H9 (cell line): ENCODE results near the gene UBA1. TPM values are rescaled to one million over a fixed set of nuclear protein-coding genes. Genes with fewer than 3 reads are reported as not detected.
A peak's percentile ranks its signal among the peaks of the same experiment; 100 is the strongest.

Source experiments
- DNase-seq: peaks from one replicate; pipeline ENCODE4 v3.0.0-alpha.2; 2017
- H2AFZ ChIP-seq: one replicate; pipeline ENCODE4 v1.6.1; 2013; ENCODE audit warnings: mild to moderate bottlenecking, low read length, control low read depth, moderate library complexity
- H2AK5ac ChIP-seq: 2 replicates; pipeline ENCODE4 v1.6.1; 2013; ENCODE audit warnings: low read length, control low read depth, mixed read lengths; ENCODE audit not compliant: insufficient read length
- H2BK120ac ChIP-seq: one replicate; pipeline ENCODE4 v1.6.1; 2013; ENCODE audit warnings: low read depth, mild to moderate bottlenecking, low read length, control low read depth, inconsistent platforms; ENCODE audit not compliant: poor library complexity, severe bottlenecking
- H2BK12ac ChIP-seq: 2 replicates; pipeline ENCODE4 v1.6.1; 2013; ENCODE audit warnings: low read length, control low read depth, mixed read lengths, low read depth; ENCODE audit not compliant: insufficient read length
- H2BK15ac ChIP-seq: 2 replicates; pipeline ENCODE4 v1.6.1; 2013; ENCODE audit warnings: low read depth, low read length, control low read depth
- H2BK20ac ChIP-seq: one replicate; pipeline ENCODE4 v1.6.1; 2013; ENCODE audit warnings: low read depth, mild to moderate bottlenecking, low read length, control low read depth, inconsistent platforms; ENCODE audit not compliant: poor library complexity, severe bottlenecking
- H2BK5ac ChIP-seq: 2 replicates; pipeline ENCODE4 v1.6.1; 2013; ENCODE audit warnings: low read length, control low read depth, mixed read lengths; ENCODE audit not compliant: insufficient read length
- H3K14ac ChIP-seq: 2 replicates; pipeline ENCODE4 v1.6.1; 2013; ENCODE audit warnings: low read length, control low read depth; ENCODE audit not compliant: insufficient read depth
- H3K18ac ChIP-seq: 2 replicates; pipeline ENCODE4 v1.6.1; 2013; ENCODE audit warnings: low read depth, mild to moderate bottlenecking, mixed read lengths, low read length, control low read depth; ENCODE audit not compliant: insufficient read length
- H3K23ac ChIP-seq: 2 replicates; pipeline ENCODE4 v1.6.1; 2013; ENCODE audit warnings: low read length, control low read depth, mixed read lengths, low read depth; ENCODE audit not compliant: insufficient read length
- H3K23me2 ChIP-seq: 2 replicates; pipeline ENCODE4 v1.6.1; 2013; ENCODE audit warnings: low read depth, mild to moderate bottlenecking, mixed read lengths, low read length, control low read depth; ENCODE audit not compliant: insufficient read length, poor library complexity, severe bottlenecking
- H3K27ac ChIP-seq: 2 replicates; pipeline ENCODE4 v1.5.1; 2013; ENCODE audit warnings: low read length, control low read depth, mixed read lengths, low read depth; ENCODE audit not compliant: insufficient read length
- H3K27me3 ChIP-seq: 2 replicates; pipeline ENCODE4 v1.6.1; 2013; ENCODE audit warnings: low read length, control low read depth, inconsistent platforms; ENCODE audit not compliant: insufficient read depth
- H3K4ac ChIP-seq: 2 replicates; pipeline ENCODE4 v1.6.1; 2013; ENCODE audit warnings: low read depth, mild to moderate bottlenecking, control low read depth, inconsistent platforms, low read length, moderate library complexity
- H3K4me1 ChIP-seq: 2 replicates; pipeline ENCODE4 v1.6.1; 2013; ENCODE audit warnings: low read length, control low read depth, inconsistent platforms; ENCODE audit not compliant: insufficient read depth
- H3K4me2 ChIP-seq: 2 replicates; pipeline ENCODE4 v1.6.1; 2013; ENCODE audit warnings: low read length, control low read depth, mixed read lengths; ENCODE audit not compliant: insufficient read length, insufficient read depth
- H3K56ac ChIP-seq: 2 replicates; pipeline ENCODE4 v1.6.1; 2013; ENCODE audit warnings: low read depth, mild to moderate bottlenecking, mixed read lengths, low read length, control low read depth; ENCODE audit not compliant: insufficient read length
- H3K79me1 ChIP-seq: 2 replicates; pipeline ENCODE4 v1.6.1; 2013; ENCODE audit warnings: low read depth, mild to moderate bottlenecking, moderate library complexity, low read length, control low read depth, inconsistent platforms; ENCODE audit not compliant: insufficient read depth, poor library complexity, severe bottlenecking
- H3K79me2 ChIP-seq: 2 replicates; pipeline ENCODE4 v1.6.1; 2013; ENCODE audit warnings: low read length, control low read depth, inconsistent platforms; ENCODE audit not compliant: insufficient read depth
- H3K9ac ChIP-seq: 2 replicates; pipeline ENCODE4 v1.6.1; 2013; ENCODE audit warnings: low read length, control low read depth, mixed read lengths; ENCODE audit not compliant: insufficient read length; ENCODE audit errors: extremely low read depth
- H3K9me3 ChIP-seq: one replicate; pipeline ENCODE4 v1.6.1; 2013; ENCODE audit warnings: low read depth, low read length, inconsistent platforms; ENCODE audit not compliant: control insufficient read depth
- H3T11ph ChIP-seq: one replicate; pipeline ENCODE4 v1.6.1; 2013; ENCODE audit warnings: mild to moderate bottlenecking, low read length, control low read depth, inconsistent platforms
- H4K20me1 ChIP-seq: one replicate; pipeline ENCODE4 v1.6.1; 2013; ENCODE audit not compliant: control insufficient read depth, insufficient read length, insufficient read depth
- H4K5ac ChIP-seq: 2 replicates; pipeline ENCODE4 v1.6.1; 2013; ENCODE audit warnings: low read depth, mild to moderate bottlenecking, mixed read lengths, low read length, control low read depth; ENCODE audit not compliant: insufficient read length
- H4K8ac ChIP-seq: replicated peaks from 2 replicates; pipeline ENCODE4 v1.6.1; 2013; ENCODE audit warnings: low read length, control low read depth, mixed read lengths, low read depth; ENCODE audit not compliant: insufficient read length
- H4K91ac ChIP-seq: 2 replicates; pipeline ENCODE4 v1.6.1; 2013; ENCODE audit warnings: low read depth, mild to moderate bottlenecking, moderate library complexity, mixed read lengths, low read length, control low read depth; ENCODE audit not compliant: insufficient read length
- H3K27ac Mint-ChIP-seq, 3 experiments: 2 replicates in 2 of 3; 3 replicates in 1 of 3; pipeline ENCODE4 v1.8.0; 2020 to 2021; ENCODE audit warnings: mixed read lengths in 3 of 3, mild to moderate bottlenecking in 1 of 3, moderate library complexity in 1 of 3
- H3K27me3 Mint-ChIP-seq: 2 replicates; pipeline ENCODE4 v1.8.0; 2021; ENCODE audit warnings: low read depth, mild to moderate bottlenecking, moderate library complexity, mixed read lengths
- H3K36me3 Mint-ChIP-seq, 3 experiments: 2 replicates in 2 of 3; 3 replicates in 1 of 3; pipeline ENCODE4 v1.8.0; 2020 to 2021; ENCODE audit warnings: low read depth in 3 of 3, mixed read lengths in 3 of 3; ENCODE audit not compliant: insufficient read depth in 1 of 3
- H3K4me1 Mint-ChIP-seq, 2 experiments: 2 replicates each; pipeline ENCODE4 v1.8.0; 2020; ENCODE audit warnings: mixed read lengths in 2 of 2
- H3K4me3 Mint-ChIP-seq, 2 experiments: 2 replicates in 1 of 2; 3 replicates in 1 of 2; pipeline ENCODE4 v1.8.0; 2020 to 2021; ENCODE audit warnings: mild to moderate bottlenecking in 2 of 2, mixed read lengths in 2 of 2, moderate library complexity in 1 of 2
- H3K9me3 Mint-ChIP-seq, 2 experiments: 2 replicates in 1 of 2; 3 replicates in 1 of 2; pipeline ENCODE4 v1.8.0; 2020; ENCODE audit warnings: mild to moderate bottlenecking in 2 of 2, mixed read lengths in 2 of 2, moderate library complexity in 1 of 2
- WGBS: extraction: QIAGEN DNeasy Blood & Tissue Kit; methylation state at CpG from one replicate; pipeline ENCODE4 v1.1.7; 2013; ENCODE audit warnings: missing lambda C conversion rate, low lambda C conversion rate, mixed read lengths; ENCODE audit not compliant: insufficient read length; ENCODE audit errors: extremely low coverage; 5-methylcytosine and 5-hydroxymethylcytosine counted together
- total RNA-seq: library from RNA; stranded (reverse); gene quantifications from 2 replicates; pipeline ENCODE4 v1.2.1, GENCODE V29; 2021
- TF ChIP-seq, protein P1 (sequence below): fragments of 200-600 bp; sonication (generic); conservative IDR thresholded peaks from 3 replicates; pipeline ENCODE4 v1.8.0; 2021; ENCODE audit warnings: antibody characterized with exemption, mild to moderate bottlenecking

UBA1 gene
- total RNA-seq, 1 experiment from 2014 or later, result 427 TPM

DNA sequence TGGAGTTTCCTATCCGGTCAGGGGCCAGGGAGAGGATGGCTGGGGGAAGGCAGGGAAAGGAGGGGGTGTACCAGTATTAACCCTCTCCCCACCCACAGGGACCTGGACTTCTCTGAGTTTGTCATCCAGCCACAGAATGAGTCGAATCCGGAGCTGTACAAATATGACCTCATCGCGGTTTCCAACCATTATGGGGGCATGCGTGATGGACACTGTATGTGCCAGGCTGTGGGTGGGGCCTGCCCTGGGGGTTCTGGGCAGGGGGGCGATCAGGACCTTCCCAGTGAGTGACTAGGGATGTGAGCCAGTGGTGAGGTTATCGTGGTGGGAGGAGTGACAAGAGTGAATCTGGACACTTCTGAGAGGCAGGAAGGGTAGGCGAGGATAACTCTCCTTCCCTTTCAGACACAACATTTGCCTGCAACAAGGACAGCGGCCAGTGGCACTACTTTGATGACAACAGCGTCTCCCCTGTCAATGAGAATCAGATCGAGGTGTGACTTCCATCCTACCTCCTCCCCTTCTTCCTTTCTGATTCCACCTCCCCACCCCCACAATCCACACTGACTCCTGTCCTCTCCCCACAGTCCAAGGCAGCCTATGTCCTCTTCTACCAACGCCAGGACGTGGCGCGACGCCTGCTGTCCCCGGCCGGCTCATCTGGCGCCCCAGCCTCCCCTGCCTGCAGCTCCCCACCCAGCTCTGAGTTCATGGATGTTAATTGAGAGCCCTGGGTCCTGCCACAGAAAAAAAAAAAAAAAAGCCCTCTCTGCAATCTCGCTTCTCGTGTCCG lies 53.8 kb downstream of the UBA1 start:
- Histone ChIP-seq H3K4ac (no peak overlapping the region), H2BK20ac (no peak overlapping the region), H3K18ac (no peak overlapping the region), H3K27me3 (no peaks in the 10 kb centered on the region), H3K4me2 (no peak overlapping the region), H3K23ac (no peak overlapping the region), H3K9me3 (no peaks in the 10 kb centered on the region), H2AK5ac (no peak overlapping the region), H2BK15ac (no peak overlapping the region), H2AFZ (no peak overlapping the region), H2BK12ac (no peak overlapping the region), H2BK120ac (no peak overlapping the region), H3K79me1 (no peaks in the 10 kb centered on the region), H4K91ac (no peak overlapping the region), H3K27ac (no peak overlapping the region), H4K8ac (no peak overlapping the region), H3K23me2 (no peaks in the 10 kb centered on the region), H3K9ac (no peak overlapping the region), H3T11ph (no peak overlapping the region), H4K20me1 (no peaks in the 10 kb centered on the region), H3K4me1 (no peaks in the 10 kb centered on the region), H3K56ac (no peak overlapping the region), H2BK5ac (no peak overlapping the region), H4K5ac (no peak overlapping the region), H3K14ac (no peak overlapping the region; the same call in 1 of the 2 replicates), H3K79me2 (no peaks in the 10 kb centered on the region)
- no peaks in the 10 kb centered on the region for H3K4me1 Mint-ChIP-seq
- peak overlapping the region in 1 of 3 experiments; percentile 6; a peak in 4 of 7 replicates for H3K27ac Mint-ChIP-seq
- no CpG with 5 or more reads among the region's 23 CpGs for WGBS
- peaks cover 33 to 67% (median 60%) of the 10 kb centered on the region in 3 experiments; a peak in 6 of 7 replicates for H3K36me3 Mint-ChIP-seq
- TF ChIP-seq, protein P1, sequence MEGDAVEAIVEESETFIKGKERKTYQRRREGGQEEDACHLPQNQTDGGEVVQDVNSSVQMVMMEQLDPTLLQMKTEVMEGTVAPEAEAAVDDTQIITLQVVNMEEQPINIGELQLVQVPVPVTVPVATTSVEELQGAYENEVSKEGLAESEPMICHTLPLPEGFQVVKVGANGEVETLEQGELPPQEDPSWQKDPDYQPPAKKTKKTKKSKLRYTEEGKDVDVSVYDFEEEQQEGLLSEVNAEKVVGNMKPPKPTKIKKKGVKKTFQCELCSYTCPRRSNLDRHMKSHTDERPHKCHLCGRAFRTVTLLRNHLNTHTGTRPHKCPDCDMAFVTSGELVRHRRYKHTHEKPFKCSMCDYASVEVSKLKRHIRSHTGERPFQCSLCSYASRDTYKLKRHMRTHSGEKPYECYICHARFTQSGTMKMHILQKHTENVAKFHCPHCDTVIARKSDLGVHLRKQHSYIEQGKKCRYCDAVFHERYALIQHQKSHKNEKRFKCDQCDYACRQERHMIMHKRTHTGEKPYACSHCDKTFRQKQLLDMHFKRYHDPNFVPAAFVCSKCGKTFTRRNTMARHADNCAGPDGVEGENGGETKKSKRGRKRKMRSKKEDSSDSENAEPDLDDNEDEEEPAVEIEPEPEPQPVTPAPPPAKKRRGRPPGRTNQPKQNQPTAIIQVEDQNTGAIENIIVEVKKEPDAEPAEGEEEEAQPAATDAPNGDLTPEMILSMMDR, result no peak
- H3K4me3 Mint-ChIP-seq, result no peak overlapping the region
- H3K27me3 Mint-ChIP-seq, result no peaks in the 10 kb centered on the region; the same call in none of the 2 replicates
- peaks cover 3% of the 10 kb centered on the region in 2 experiments; a peak in 3 of 5 replicates for H3K9me3 Mint-ChIP-seq
- DNase-seq, result no peak
